HG02943 (cell line): ENCODE data around the gene DPT.

Experiments used
- ATAC-seq: cut with Tn5 transposase; IDR thresholded peaks from one replicate; pipeline ENCODE4 v1.9.1; 2021; ENCODE audit warnings: mild to moderate bottlenecking, low read depth, moderate library complexity; ENCODE audit not compliant: unreplicated experiment

Gene DPT

DNA sequence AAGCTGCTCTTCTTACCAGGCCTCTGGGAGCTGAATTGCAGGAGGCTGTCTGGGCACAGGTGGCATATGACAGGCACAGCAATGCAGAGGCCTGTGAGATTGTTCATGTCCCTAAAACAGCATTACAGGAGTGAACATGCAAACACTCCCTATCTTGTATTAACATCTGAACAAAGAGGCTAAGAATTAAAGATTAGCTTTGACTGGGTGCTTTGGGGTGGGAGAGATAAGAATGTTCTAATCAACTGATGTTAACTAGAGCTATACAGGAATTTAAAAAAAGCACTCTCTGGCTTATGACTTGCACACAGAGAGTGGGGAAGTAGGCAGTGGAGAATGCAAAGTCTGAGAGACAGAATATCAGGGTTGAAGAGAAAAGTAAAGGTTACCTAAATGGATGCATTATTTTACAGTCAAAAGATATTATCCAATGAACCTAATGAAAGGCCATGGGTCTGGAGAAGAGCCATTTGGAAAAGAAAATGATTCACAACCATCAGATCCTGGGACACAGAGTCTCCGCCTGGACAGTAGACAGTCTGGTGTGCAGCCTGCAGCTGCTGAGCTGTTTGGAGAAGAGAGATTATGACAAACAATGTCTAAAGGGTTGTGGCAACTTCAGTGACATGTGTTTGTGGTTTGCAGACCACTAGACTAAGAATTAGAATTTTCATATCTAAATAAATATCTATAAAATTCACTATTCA lies 20.2 kb downstream of the DPT start:
- ATAC-seq, result no peak

DNA sequence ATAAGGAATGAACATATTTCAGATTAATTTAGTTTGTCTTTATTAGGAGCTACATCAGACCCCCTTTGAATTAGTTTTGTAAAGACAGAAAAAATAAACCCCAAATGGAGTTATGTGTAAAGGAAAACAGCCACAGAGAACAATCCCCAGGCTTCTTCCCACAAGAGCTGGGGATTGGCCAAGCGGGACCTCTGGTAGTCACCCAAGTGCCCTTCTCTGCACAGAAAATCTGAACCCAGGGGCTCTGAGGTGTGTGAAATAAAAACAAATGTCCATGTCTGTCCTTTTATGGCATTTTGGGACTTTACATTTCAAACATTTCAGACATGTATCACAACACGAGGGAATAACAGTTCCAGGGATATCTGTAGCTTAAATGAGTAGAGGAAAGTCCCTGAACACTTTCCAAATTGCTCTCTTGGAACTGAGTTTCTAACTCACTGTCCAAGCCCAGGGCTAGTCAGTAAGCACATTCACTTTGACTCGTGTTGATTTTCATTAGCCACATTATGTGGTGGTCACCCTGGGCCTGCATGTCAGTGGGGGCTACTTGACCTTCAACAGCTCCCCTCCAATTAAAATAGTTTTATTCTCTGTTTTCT lies 22.5 kb downstream of the DPT start:
- no peak for ATAC-seq

DNA sequence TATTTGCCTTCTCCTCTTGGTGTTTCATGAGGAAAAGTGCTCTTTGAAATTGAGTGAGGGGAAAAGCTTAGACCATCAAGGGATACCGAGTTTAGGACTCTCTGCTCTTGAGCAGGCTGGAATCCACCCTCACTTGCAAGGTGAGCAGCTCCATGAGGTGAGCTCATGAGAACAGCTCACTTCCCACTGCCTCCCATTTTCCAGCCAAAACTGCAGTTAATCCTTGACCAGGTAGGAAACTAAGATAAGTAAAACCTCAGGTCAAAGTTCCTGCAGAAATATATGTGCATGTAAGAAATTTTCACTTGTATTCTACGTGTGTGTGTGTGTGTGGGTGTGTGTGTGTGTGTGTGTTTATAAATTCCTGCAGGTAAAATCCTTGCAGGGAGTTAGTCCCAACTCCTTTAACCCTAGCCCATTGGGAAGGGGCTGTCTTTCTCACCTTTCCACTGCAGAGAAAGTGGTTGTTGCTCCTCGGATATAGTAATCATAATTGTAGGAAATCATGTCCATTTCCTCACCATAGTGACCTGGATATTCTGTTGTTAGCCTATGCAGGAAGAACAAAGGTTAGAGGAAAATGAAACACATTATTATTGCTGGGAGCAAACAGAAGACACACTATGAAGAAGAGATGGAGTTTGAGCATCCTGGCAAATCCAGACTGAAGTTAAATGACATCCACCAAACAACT lies 28.3 kb downstream of the DPT start:
- no peak for ATAC-seq

DNA sequence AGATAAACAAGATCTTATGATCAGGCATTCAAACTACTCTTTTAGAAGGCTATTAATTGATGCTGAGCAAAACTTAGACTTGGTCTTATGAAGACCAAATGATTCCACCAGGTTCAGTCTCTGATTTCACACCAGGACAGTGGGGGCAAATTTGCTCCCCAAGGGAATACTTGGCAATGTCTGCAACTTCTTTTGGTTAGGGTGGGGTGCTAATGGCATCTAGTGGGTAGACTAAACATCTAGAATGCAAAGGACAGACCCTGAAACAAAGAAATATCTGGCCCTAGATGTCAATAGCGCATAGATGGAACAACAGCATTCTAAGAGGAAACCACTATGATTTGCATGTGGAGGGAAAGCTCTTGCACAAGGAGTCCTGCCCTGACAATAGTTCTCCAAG lies 30.6 kb downstream of the DPT start:
- no peak for ATAC-seq

DNA sequence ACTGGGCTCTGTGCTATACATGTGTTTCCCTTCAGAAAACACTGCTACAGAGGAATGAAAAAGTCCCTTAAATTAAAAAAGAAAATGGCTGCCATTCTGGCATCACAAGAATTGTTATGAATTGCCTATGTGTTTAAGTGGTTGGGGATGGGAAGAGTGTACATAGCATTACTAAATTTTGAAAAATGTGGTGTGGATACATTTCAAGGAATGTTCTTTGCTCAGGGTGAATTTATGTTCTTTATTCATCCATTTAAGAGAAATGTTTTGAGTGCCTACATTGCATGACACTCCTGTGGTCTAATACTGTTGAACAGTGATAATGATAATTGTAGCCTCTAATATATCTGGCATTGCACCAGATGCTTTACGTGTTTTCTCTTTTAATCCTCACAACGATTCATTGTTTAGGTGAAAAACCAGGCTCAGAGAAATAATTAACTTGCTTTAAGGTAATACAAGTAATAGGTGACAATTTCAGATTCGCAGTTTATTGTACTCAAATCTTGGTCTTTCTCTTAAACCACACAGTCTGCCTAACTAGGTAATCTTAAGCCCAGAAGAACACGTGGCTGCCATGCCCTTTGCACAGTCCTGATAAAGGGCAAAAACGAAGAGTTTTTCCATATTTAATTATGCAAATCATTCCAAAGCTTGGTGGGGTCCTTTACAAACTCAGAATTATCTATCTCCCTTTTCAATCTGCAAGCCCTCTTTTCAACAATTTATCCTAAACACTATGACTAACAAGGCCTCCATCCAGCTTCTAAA lies 31.5 kb downstream of the DPT start:
- no peak for ATAC-seq

DNA sequence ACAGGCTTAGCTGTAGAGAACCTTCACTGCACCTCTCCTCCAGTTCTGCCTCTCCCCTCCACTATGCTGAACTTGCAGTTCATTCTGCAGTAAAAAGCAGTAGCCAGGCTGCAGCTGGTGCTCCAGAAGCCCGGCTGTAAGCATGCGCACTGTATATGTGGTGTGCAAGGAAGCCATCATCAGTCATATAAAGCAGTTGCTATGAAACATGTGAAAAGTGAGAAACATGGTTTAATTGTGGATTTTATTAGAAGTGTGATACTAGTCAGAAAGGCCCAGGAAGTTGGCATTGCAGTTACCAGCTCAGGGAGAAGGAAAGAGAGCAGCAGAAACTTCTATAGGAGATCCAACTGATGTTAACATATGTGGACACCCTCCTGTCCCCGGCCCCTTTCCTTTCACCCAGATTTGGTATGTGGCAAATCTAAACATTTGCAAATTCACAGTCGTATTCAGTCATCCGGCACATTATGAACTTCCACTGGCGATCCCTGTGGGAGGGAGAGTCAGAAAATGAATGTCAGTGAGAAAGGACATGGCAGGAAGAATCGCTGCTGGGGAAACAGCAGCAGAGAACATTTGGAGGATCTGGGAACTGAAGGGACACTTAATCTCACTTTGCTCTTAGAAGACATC lies 32.8 kb downstream of the DPT start:
- ATAC-seq, result no peak

DNA sequence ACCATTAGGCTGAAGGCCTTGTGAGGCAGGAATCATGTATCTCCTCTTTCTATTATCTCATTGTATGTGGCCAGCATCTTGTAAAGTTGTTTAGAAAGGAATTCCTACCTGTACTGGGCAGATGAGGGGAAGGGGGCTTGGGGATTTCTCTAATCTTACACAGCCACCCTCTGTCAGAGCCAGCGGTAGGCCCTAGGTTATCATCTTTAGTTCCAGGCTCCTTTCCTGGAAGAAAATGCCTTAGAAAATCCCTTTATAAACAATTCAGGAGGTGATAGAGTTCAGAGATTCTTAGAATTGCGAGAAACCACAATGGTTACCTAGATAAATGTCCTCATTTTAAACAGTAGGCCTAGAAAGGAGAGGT lies 35.2 kb downstream of the DPT start:
- no peak for ATAC-seq

DNA sequence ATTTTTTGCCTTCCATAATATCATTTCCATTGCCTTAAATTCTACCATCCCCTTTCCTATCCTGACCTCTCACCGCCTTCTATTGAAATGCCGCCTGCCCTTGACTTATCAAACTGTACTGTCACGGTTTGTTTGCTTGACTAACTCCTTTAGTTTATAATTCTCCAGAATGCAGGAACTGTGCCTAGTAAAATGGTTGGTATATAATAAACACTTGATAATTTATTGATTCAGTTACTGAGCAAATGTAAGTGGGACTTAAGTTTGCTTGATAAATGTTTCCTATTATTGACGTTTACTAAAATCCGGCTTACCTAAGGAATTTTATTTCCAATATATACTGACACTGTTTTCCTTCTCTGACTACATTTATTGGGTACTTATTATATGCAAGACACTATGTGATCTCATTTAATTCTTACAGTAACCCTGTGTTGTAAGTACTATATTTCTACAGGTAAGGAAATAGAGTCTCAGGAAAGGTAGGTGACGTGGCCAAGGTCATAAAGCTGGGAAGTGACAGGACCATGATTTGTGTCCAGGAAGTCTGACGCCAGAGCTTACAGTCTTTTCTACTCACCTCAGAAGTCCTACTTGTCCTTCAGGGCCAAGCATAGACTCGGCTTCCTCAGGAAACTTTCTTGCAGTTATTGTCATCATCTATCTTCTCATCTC lies 35.7 kb downstream of the DPT start:
- ATAC-seq, result no peak

DNA sequence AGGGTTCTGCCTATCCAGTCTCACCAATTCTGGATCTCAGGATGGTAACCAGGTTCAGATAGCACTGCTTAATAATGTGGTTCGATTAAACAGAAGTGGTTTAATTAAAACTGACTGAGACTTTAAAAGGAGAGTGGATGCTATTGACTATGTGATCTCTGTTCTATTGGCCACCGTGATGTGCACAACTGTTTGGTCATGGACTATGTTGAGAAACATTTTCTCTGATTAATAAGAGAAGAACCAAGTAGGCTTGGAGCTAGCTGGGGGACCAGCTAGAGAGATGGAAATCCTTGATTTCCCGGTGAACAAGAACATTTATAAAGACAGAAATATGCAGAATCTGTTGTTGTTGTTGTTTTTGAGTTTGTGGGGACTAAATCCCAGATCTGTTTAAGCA lies 36.5 kb downstream of the DPT start:
- ATAC-seq, result no peak

DNA sequence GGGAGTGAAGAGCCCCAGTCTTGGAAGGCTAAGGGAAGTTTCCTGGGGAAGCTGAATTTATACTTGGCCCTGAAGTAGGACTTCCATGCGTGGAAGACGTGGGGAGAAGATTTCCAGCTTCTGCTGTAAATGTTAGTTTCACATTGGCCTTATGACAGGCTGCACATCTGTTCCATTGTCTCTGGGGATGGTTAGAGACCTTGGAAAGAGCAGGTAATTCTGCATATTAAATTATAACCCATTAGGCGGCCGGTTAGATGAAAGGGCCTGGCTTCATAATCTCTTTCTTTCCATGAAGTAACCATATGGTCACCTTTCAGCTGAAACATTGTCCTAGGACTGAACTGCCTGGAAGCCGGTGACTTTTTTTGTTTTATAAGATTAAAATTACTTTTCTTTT lies 37.5 kb downstream of the DPT start:
- no peak for ATAC-seq

DNA sequence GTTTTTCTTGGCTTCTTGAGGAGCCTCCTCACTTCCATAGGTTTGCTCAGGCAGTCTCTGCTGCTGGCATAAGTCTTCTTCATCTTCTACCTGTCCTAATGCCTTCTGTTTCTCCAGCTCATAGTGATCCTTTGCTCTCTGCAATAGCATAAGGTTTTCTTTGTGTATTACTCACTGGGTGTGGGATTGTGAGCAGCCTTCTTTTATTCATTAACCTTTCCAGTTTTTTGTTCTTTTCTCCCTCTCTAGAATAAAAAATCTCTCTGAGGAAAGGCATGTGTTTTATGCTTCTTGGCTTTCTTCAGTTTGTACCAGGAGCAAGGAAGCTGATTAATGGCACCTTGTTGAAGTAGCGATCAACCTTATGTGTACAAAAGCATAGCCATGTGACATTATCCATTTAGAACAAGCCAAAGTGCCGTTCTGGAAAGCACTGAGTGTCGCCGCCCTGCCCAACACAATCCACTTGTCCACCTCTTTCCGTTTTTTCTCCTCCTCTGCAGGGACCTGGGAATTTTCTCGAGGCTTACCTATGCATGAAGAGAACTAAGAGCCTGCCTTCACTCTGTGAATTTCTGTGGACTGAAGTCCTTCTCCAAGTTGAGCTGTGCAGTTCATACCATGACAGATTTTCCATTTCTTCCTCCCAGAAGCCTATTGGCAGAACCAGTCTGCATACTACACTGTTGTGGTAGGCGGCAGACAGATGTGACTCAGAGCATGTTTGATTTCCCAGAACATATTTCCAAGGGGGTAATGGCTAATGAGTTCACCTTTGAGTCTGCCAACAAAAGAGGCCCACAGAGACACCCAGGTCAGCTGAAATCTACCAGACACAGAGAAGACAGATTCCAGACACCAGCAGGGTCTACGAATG lies 39.0 kb downstream of the DPT start:
- ATAC-seq, result no peak

DNA sequence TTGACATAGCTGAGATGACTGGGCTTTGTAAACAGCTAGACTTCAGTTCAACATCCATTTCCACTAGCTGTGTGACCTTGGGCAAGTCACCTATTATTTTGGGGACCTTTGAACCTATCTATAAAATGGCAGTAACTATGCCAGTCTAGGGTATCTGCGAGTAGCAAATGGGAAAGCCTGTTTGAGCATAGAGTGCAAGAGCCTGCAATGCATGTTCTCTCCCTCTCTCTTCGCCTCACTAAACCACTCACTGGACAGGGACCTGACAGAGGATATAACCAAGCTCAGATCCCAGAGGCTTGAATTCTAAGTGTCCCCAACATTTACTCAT lies 39.7 kb downstream of the DPT start:
- ATAC-seq, result no peak

DNA sequence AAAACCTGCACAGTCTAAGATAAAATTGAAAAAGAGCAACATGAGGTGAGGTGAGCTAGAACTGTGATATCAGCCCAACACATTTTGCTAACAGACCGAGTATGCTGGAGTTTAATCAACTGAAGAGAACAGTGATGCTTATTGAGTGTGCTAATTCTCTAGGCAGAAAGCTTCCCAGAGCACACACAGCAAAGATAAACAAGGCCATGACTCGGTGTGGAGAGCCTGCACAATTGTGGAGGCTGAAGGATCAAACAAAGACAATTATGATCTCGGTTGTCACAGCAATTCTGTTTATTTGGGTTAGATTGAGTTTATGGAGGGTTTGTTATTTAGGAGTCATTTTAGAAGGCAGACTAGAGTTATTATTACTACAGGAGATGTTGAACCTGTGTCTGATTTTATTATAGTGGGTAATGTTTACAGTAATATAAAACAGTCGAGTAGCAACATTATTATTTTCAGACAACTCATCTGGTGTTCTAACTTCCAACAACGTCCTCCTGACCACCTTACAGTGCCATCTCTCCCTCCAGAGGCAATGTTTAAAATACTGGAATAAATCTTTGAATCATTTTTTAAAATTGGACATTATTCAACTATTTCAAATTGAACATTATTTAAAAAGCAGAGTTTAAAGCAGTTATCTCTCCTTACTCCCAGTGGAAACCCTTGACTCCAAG lies 40.2 kb downstream of the DPT start:
- ATAC-seq, result no peak

DNA sequence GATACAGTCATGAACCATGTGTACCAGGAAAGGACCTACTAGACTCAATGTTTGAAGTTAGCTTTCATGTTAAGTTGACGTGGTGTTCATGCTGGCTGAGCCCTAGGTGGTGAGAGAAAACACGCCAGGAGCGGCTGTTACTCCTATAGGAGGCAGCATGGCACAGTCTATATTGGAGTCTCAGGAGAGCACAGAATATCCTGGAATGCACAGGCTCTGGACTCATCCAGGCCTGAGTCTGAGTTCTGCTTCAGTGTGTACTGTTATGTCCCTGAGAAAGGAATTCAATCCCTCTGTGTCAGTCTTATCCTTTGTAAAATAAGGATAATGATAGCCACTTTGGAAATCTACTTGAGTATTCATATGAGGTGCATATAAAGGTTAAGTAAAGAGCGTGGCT lies 41.2 kb downstream of the DPT start:
- ATAC-seq, result no peak

DNA sequence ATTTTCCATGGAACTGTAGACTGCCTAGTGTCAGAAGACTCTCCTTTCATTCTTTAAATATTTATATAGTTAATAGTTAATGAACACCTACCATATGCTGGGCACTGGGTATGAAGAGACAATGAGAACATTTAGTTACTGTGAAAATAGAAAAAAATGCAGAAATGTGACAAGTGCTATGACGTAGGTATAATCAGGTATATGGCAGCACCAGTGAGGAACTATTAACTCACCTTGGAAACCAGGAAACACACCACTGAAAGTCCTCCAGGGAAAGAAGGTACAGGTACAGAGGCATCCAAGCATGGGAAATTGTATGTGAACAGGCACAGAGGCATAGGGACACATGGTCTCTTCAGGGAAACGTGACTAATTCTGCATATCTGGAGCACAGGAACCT lies 42.3 kb downstream of the DPT start:
- no peak for ATAC-seq

DNA sequence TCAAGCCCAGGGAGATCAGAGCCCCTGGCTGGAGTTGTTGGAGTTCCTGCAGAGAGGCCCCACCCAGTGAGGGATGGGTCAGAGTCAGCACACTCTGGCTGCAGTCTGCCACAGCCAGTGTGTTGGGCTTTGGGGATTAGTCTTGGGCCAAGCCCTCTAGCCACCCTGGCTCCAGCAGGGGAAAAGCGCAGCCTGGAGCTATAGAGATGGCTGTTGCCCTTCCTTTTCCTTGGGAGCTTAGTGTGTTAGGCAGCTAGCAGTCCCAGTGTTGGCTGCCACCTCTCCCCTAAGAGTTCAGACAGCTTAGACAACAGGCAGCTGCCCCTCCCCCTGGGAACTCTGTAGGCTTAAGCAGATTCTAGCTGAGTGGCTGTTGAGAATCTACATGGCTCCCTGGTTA lies 45.1 kb downstream of the DPT start:
- ATAC-seq, result no peak

DNA sequence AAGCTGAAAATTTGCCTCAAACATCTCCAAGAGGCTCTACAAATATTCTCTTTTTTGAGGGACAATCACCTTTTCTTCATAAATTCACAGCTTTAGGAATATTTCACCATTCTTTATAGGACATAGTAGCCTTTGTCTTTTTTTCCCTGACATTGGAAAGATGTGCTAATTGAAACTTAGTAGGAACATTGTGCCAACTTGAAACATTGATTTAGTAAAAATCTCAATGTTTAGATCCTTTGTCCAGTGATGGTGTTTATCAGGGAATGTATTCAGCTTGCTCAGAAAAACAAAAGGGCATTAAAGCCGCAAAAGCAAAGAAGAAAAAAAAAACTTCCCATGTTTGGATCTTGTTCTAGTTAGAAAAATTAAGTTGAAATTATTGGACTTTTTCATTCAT lies 52.1 kb downstream of the DPT start:
- ATAC-seq, result no peak

DNA sequence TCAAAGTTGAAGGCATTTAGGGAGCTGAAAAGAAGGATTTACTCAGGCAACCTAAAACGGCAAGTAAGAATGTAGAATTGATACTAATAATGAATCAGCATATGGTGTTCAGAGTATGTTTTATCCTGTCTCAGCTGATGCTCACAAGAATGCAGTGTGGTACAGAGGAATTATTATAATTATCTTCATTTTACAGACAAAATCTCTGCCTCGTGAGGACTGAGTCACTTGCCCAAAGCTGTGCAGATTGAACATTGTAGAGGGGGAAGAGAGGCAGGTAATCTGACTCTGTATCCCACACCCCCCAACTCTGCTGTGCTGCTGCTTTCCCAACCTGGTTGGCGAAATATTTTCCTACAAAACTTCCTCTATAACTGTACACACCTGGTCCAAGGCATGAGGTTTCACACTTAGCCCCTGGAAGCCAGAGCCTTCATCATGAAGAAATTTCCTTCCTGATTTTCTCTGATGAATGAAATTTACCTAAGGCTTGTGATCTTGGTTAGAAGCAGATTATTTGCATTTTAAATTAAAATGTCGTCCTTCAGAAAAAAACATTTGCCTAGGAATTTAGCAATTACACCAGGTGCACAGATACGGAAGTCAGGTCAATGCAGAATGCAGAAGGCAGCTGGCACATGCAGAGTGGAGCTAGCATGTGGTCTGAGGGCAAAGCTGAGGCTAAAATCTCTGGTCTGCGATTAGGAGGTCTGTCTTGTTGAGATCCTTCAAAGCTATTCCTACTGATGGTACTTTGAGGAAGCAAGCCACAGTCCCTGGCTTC lies 52.8 kb downstream of the DPT start:
- no peak for ATAC-seq
